Dedifferentiated amniotic fluid mesenchymal stem cell (primary cell): ENCODE measurements around the gene GZMH.
"Not testable (repeated sequence)": the region's sequence is repeated elsewhere in the genome, so short reads cannot be mapped to it uniquely, and the experiment has no call there.

ENCODE experiments used
- DNase-seq: peaks from one replicate; pipeline ENCODE4 v3.0.0-alpha.2; 2016; ENCODE audit errors: extremely low spot score

Gene GZMH

DNA sequence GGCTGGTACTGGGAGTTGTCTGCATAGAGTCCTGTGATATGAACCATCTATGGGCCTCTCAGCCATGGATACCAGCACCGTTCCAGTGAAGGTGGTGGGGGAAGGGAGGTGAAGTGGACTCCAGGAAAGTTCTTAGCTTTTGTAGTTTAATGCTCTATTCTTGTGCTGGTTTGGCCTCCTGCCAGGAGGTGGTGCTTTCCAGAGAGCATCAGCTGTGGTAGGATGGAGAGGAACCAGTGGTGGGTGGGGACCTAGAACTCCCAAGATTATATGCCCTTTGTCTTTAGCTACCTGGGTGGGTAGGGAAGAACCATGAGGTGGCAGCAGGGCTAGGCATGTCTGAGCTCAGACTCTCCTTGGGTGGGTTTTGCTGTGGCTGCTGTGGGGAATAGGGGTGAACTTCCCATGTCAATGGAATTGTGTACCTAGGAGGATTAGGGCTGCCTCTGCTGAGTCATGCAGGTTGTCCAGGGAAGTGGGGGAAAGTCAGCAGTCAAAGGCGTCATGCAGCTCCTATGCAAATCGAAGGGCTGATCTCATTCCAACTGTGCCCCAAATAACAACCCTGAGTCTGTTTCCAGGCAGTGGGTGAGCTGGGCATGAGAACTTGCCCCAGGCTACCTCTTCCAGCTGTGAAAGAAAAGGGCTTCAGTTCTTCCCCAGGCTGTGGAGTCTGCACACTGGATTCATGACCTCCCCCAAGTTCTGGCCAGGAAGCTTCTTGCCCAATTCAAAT is 14.2 kb downstream of the GZMH start:
- no peak for DNase-seq

DNA sequence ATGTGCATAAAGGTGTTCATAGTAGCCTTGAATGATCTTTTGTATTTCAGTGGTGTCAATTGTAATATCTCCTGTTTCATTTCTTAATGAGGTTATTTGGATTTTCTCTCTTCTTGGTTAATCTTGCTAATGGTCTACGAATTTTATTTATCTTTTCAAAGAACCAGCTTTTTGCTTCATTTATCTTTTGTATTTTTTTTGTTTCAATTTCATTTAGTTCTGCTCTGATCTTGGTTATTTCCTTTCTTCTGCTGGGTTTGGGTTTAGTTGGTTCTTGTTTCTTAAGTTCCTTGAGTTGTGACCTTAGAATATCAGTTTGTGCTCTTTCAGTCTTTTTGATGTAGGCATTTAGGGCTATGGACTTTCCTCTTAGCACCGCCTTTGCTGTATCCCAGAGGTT is 18.5 kb downstream of the GZMH start:
- not testable (repeated sequence) for DNase-seq

DNA sequence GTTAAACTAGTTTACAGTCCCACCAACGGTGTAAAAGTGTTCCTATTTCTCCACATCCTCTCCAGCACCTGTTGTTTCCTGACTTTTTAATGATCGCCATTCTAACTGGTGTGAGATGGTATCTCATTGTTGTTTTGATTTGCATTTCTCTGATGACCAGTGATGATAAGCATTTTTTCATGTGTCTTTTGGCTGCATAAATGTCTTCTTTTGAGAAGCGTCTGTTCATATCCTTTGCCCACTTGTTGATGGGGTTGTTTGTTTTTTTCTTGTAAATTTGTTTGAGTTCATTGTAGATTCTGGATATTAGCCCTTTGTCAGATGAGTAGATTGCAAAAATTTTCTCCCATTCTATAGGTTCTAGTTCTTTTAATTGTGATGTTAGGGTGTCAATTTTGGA is 25.1 kb downstream of the GZMH start:
- not testable (repeated sequence) for DNase-seq

DNA sequence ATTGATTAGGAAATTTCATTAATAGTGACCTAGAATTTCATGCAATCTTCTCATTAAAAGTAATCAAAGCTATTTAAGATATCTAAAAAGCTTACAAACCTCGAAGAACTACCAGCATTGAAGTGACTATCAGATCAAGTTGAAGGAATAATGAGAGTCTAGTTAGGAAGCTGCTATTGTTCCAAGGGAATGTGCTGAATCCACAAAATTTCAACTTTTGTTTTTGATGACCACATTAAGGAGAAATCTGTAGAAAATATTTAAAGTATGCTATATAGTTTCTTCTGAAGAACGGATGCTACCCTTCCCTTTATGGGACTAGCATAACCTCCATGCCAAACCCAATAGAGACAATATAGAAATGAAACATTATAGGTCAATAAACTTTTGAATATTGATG is 30.9 kb downstream of the GZMH start:
- no peak for DNase-seq

DNA sequence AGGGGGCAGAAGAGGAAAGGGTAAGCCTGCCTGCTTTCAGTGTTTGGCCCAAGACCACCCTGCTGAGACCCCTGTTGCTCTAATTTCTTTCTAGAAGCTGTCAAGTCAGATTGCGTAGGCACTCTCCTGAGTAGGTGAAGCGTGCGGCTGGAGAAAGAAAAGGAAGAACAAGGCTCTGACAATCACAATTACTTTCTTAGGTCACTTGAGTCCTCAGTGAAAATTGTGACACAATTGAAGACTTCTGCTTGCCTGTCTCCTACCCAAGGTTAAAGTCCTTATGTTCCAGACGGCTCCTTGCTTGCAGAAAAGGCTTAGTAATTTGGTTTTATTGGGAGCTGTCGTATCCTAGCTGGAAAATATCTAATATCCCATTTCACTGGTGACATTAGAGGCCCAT is 32.7 kb downstream of the GZMH start:
- DNase-seq = no peak

DNA sequence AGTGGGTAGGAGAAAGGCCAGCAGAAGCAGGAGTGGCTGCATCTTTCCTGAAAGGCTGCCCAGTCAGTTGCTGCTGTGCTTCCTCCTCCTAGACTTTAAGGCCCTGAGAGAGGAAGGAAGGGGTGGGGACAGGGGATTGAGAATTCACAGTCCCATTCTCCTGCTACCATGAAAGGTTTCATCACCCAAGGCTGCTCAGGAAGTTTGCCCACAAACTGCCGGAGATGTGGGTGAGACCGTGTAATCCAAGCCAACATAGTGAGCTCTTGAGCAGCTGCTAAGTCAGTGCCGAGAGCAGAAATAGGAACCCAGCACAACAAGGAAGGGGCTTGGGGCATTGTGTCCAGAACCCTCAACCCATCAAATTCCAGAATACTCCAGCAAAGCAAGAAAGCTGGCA is 33.3 kb downstream of the GZMH start, which contains the start of gene CTSG:
CTSG (minus strand) TSS at position 69 of the 400 bp plus-strand sequence; CDS start at position 42, 27 bp downstream.
- no peak for DNase-seq

DNA sequence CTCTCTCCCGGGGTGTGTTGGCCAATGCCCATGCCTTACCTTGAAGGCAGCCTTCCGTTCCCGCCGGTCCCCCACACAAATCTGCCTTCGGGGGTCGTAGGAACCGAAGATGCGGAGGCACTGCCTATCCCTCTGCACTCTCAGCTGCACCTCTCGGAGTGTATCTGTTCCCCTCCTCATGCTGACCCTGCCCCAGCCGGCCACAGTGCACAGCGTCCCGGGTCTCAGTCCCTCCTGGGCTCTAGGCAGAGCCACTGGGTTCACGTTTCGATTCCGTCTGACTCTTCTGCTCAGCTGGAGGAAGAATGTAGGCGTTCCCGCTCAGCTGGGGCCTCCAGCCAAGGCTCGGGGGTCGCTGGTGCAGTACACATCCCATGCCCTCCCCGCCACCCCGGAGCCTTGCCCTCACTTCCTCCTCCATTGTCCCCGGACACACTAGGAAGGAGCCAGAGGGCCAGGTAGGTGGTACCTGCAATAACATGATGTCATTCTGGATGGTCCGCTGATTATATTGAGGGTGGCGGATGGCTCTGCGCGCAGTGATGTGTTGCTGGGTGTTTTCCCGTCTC is 35.2 kb downstream of the GZMH start:
- DNase-seq = no peak

DNA sequence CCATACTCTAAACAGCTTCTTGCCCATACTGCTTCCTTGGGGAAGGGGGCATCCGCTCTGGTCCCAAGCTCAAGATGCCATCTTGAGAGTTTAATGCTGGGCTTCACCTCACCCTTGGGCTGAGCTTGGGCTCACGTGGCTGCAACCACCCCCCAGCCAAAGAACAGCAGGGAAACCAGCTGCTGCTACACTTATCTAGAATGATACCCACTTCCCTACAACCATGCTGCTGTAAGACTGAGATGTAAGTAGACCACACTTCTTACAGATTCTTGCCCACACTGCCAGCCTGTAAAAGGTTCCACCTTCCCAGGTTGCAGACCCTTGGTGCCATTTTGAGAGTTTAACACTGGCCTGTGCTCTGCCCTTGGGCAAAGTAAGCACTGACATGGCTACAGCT is 43.2 kb downstream of the GZMH start:
- DNase-seq = no peak

DNA sequence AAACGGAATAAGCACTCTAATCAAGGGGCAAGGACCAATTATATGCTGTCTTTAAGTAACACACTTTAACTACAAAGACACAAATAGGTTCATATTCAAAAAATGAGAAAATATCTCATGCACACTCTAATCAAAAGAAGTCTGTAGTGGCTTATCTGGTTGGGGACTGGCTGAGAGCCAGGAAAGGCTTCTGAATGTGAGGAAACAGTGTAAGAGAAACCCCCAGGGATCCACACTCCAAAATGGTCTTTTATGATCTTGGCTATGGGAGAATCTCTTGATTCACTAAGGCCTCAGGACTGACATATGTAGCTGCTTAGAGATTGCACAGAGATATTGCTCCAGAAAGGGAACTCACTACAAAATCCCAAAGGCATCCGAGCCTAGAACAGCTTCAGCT is 43.7 kb downstream of the GZMH start:
- DNase-seq = no peak

DNA sequence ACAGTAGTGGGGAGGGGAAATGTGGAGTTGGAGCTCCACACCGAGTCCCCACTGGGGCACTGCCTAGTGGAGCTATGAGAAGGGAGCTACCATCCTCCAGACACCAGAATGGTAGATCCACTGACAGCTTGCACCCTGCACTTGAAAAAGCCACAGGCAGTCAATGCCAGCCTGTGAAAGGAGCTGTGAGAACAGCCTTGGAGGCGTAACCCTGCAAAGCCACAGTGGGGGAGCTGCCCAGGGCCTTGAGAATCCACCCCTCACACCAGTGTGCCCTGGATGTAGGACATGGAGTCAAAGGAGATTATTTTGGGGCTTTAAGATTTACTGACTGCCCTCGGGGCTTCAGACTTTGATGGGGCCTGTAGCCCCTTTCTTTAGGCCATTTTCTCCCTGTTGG is 46.0 kb downstream of the GZMH start:
- DNase-seq = no peak

DNA sequence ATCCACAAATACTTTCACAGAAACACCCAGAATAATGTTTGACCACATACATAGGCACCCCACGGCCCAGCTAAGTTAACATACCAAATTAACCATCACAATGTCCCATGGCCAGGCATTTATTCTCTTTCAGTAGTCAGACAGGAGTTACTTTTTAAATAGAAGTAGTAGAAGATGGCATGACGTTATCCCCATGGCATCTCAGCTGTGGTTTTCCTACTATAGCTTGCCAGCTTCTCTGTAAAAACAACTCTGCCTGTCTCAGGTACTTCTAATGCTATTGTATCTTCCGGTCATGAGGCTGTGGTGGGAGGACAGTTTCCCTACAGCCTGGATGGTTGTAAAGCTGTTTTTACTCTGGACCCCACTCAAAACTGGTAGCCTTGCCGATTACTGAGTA is 52.7 kb downstream of the GZMH start:
- no peak for DNase-seq
